Activated CD4-positive, alpha-beta T cell treated with anti-CD3 and anti-CD28 coated beads, Interleukin-2, amount 50 U/mL, for 4 hours (primary cell): ENCODE results near the gene SVOPL.

Experiments
- DNase-seq, 2 experiments: peaks; one replicate each; pipeline ENCODE4 v3.0.0-alpha.2; 2020

SVOPL gene

DNA sequence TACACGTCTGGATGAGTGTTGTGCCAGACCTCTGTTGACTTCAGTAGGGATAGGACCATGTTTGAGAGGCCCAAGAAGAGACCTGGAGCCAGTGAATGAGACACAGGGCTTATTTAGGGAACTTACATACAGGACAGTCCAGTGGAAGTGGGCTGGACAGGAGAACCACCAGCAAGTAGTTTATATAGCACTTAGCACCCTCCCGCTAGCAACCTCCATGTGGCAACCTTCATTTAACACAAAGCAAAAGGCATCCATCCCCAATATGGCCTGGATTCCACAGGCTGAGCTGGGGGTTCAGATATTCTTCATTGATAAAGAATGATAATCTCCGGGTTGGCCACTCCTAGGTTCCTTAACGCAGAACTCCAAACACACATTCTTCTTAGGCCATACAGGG lies 147.4 kb downstream of the SVOPL start:
- no peak for DNase-seq

DNA sequence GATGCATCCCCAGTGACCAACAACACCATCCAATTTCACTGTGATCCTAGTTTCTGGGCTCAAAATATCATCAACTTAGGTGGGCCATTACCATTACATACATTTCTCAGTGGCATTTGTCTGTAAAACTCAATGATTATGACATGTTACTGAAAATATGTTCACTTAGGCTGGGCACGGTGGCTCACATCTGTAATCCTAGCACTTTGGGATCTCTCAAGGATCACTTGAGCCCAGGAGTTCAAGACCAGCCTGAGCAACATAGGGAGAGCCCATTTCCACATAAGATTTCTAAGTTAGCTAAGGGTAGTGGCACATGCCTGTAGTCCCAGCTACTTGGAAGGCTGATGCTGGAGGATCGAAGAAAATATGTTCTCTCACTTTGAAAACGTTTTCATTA lies 150.1 kb downstream of the SVOPL start:
- no peak for DNase-seq

DNA sequence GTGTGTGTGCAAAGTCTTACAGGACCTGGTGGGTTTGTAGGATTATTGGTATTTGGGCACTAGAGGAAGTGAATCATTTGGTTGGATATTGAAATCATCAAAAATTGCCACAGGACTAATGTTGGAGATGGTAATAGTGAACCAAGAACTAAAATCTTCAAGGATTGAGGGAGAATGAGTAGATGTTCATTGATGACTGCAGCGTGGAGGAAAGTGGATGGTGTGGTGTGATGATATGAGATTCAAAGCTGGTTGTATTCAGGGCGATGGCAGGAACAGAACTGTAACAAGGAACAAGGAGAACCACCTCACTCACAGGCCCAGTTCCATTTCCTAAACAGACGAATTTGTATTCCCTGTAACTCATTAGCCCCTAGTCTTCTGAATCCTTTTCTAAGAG lies 150.8 kb downstream of the SVOPL start:
- no peak for DNase-seq

DNA sequence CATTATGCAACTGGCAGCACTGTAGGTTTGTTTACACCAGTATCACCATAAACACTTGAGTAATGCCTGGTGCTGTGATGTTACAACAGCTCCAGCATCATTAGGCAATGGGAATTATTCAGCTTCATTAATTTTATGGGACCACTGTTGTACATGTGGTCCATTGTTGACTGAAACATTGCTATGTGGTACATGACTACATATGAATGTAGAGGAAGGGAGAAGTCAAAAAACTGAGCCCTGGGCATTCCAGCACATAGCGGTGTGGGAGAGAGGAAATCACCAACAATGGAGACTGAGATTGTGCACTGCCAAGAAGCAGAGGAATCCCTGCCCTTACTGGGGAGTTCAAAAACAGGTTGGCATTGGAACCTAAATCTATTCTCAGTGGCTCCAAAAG lies 152.1 kb downstream of the SVOPL start:
- no peak for DNase-seq

DNA sequence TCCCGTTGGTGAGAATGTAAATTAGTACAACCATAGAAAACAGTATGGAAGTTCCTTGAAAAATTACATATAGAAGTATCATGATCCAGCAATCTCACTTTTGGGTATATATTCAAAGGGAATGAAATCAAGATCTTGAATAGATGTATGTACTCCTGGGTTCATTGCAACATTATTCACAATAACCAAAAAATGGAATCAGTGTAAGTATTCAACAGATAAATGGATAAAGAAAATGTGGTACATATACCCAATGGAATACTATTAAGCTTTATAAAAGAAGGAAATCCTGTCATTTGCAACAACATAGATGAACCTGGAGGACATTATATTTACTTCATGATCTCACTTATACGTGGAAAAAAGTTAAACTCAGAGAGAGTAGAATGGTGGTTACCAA lies 154.3 kb downstream of the SVOPL start:
- no peak for DNase-seq

DNA sequence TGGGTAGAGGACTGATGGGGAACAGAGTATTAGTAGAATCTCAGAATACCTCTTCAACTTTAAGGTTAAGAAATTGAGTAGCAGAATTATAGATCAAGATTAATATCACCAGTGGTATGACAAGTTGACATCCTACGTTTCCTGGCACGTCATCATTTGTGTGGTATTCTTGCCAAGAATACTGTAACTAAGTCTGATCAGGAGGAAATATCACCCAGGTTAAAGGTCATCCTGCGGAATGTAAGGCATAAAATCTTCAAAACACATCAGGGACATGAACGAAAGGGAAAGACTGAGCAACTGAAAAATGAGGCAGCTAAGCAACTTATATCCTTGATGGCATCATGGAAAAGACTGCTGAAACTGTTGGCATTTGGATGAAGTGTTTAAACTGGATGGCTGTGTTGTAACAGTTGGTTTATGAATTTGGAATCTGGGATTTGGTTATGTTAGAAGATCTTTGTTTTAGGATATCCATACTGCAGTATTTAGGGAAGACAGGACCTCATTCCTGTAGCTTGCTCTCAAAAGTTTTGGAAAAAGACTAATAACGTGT lies 155.0 kb downstream of the SVOPL start:
- no peak for DNase-seq

DNA sequence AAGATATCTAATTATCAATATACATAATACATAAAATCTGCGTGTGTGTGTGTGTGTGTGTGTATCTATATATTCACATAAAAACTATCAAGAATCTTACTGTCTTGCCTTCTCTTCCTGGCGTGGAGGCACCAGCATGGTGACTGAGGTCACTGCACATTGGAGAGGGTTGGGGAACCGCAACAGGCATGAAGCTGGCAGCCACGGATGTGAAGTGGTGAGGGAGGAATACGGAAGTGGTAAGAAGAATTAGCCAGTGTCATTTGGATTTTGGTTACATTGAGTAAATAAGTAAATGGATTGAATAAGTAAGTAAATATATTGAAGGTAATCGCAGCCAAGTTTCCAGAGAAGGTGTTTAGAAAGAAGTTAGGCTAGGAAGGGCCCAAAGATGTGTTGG lies 156.0 kb downstream of the SVOPL start:
- DNase-seq = no peak
